Measurements from ENCODE around the gene CCDC170.

DNA sequence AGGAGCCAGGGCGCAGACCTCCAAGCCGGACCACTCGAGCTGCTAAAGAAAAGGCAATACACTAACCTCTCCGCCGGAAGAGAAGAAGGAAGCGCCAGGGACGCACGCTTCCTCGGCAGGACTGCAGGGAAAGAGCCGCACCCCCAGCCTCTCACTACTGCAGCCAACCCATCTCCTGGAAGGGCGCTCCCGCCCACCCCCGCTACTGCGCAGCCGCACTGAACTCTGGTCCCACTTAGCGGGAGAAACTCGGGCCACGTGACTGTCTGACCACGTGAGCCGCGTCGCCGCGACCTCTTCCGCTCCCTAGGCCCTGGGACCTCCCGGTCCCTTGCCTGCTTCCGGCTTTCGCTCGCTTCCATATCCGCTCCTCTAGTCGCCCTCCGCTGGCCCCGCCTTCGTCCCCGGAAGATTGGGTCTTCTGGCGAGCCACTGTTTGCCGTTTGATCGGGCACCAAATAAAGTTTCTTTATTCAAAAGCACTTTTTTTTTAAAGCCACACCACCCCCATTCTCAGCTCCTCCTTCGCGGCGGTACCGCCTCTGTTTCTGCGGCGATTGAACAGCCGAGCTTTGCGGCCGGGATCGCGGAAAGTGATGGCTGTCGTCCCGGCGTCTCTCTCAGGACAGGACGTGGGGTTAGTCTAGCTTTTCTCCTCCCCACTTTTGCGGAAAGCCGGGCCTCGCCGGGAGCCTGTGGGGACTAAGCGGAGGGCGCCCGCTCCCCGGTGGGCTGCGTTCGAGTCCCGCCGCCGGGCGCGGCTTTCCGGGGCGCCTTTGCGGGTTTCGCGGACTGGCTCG, 41.7 kb upstream of the CCDC170 start, which contains the start of gene RMND1:
- TF ChIP-seq POLR2AphosphoS5 (IDR thresholded peaks at IDR 0.05; ENCODE audit: low read depth, low read length) (peak; percentile 92), CTCF (IDR thresholded peaks at IDR 0.05) (no peak), TCF7L2 (IDR thresholded peaks at IDR 0.05; ENCODE audit: low read depth, low read length) (peak; percentile 87), SIN3A (IDR thresholded peaks at IDR 0.05; ENCODE audit: borderline replicate concordance, insufficient read depth, low read depth, low read length) (peak; percentile 98)
- TF ChIP-seq, protein P1, sequence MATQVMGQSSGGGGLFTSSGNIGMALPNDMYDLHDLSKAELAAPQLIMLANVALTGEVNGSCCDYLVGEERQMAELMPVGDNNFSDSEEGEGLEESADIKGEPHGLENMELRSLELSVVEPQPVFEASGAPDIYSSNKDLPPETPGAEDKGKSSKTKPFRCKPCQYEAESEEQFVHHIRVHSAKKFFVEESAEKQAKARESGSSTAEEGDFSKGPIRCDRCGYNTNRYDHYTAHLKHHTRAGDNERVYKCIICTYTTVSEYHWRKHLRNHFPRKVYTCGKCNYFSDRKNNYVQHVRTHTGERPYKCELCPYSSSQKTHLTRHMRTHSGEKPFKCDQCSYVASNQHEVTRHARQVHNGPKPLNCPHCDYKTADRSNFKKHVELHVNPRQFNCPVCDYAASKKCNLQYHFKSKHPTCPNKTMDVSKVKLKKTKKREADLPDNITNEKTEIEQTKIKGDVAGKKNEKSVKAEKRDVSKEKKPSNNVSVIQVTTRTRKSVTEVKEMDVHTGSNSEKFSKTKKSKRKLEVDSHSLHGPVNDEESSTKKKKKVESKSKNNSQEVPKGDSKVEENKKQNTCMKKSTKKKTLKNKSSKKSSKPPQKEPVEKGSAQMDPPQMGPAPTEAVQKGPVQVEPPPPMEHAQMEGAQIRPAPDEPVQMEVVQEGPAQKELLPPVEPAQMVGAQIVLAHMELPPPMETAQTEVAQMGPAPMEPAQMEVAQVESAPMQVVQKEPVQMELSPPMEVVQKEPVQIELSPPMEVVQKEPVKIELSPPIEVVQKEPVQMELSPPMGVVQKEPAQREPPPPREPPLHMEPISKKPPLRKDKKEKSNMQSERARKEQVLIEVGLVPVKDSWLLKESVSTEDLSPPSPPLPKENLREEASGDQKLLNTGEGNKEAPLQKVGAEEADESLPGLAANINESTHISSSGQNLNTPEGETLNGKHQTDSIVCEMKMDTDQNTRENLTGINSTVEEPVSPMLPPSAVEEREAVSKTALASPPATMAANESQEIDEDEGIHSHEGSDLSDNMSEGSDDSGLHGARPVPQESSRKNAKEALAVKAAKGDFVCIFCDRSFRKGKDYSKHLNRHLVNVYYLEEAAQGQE (IDR thresholded peaks at IDR 0.05; ENCODE audit: insufficient read depth in 1 of 2, low read depth in 2 of 2, low read length in 1 of 2): no peak

Data from Panc1 (cell line).